PFSK-1 (cell line): ENCODE data around the gene ARL15.

Experiments used
- FOXP2 ChIP-seq: optimal IDR thresholded peaks from 2 replicates; pipeline ENCODE3; 2011; ENCODE audit warnings: borderline replicate concordance, control low read depth, inconsistent platforms; ENCODE audit not compliant: insufficient read depth; ENCODE audit errors: extremely low read length, extremely low read depth
- TAF1 ChIP-seq: IDR thresholded peaks from 2 replicates; pipeline ENCODE4 v1.6.1; 2012; ENCODE audit warnings: low read length, control low read depth, borderline replicate concordance; ENCODE audit not compliant: insufficient read depth

GRCh38 chr5:54227759-54228158 lies 82.6 kb downstream of the ARL15 start:
- no peak for TF ChIP-seq TAF1
- no peak for TF ChIP-seq FOXP2
